ENCODE results near the gene CCDC27.

GRCh38 chr1:3718764-3719163, 33.5 kb upstream of the CCDC27 start:
- TF ChIP-seq CTCF (IDR thresholded peaks at IDR 0.05; ENCODE audit: control extremely low read depth in 1 of 3, insufficient read depth in 1 of 3, low read depth in 1 of 3, low read length in 3 of 3): no peak
- TF ChIP-seq HDAC2 (IDR thresholded peaks at IDR 0.05; ENCODE audit: borderline replicate concordance in 1 of 2, low read depth in 2 of 2, low read length in 2 of 2): no peak
- no peak for TF ChIP-seq POLR2A (IDR thresholded peaks at IDR 0.05; ENCODE audit: control extremely low read depth in 1 of 2, low read depth in 2 of 2, low read length in 2 of 2)
- TF ChIP-seq MAX (IDR thresholded peaks at IDR 0.05): no peak
- TF ChIP-seq RFX5 (IDR thresholded peaks at IDR 0.05; ENCODE audit: borderline replicate concordance, low read depth, low read length): no peak
- TF ChIP-seq SIN3A (conservative IDR thresholded peaks at IDR 0.05 in 1 of 2, IDR thresholded peaks at IDR 0.05 in 1 of 2; ENCODE audit: low read depth in 1 of 2, low read length in 2 of 2): no peak
- no peak for TF ChIP-seq BRCA1 (IDR thresholded peaks at IDR 0.05; ENCODE audit: low read depth, low read length)

Measured in H1 (cell line).